Head of caudate nucleus (tissue), 42 donors: ENCODE measurements around the gene ZFYVE19.
A peak's percentile ranks its signal among the peaks of the same experiment; 100 is the strongest.

ENCODE experiments used
- DNase-seq, 42 donors: peaks; one replicate each; pipeline versions ENCODE4 v3.0.0 to v3.0.0-alpha.2; 2020 to 2021; ENCODE audit warnings: mixed read lengths in 7 of 42
- intact Hi-C: fragments of 100-400 bp; cut with DNase I; formaldehyde crosslinking; loops from one replicate; pipeline ENCODE4 v1.15.0; 2022

The ZFYVE19 gene, protein sequence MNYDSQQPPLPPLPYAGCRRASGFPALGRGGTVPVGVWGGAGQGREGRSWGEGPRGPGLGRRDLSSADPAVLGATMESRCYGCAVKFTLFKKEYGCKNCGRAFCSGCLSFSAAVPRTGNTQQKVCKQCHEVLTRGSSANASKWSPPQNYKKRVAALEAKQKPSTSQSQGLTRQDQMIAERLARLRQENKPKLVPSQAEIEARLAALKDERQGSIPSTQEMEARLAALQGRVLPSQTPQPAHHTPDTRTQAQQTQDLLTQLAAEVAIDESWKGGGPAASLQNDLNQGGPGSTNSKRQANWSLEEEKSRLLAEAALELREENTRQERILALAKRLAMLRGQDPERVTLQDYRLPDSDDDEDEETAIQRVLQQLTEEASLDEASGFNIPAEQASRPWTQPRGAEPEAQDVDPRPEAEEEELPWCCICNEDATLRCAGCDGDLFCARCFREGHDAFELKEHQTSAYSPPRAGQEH

DNA sequence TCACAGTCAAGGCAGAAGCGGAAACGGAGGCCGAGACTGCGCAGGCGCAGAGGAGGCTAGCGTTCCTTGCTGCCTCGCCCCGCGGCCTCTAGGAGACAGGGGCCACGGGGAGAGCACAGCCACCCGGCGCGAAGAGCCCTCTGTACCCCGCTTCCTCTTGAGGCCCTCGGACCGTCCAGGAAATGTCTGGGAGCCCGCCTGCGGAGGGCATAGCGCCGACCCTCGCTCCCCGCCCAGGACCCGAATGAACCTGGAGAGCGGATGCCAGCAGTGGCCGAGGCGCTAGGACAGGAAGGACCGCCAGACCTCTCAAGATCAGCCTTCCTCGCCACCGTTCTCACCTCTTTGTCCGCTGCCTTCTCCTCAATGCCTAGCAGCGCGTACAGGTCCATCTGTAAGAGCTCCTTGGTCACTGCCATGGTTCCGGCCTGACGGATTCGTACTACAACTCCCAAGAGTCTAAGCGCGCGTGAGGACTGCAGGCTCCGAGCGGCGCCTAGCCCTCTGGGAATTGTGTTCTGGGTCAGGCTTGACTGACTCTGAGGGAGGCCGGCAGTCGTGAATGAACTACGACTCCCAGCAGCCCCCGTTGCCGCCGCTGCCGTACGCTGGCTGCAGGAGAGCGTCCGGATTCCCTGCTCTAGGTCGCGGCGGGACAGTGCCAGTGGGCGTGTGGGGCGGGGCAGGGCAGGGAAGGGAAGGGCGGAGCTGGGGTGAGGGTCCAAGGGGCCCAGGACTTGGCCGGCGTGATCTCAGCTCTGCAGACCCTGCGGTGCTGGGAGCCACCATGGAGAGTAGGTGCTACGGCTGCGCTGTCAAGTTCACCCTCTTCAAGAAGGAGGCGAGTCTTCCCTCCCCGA, at the start of gene ZFYVE19, which contains the start of gene DNAJC17:
ZFYVE19 (plus strand) TSS at position 62 of the 860 bp plus-strand sequence; CDS start at position 563, 501 bp downstream.
DNAJC17 (minus strand) TSS at position 446 of the 860 bp plus-strand sequence; CDS start at position 419, 27 bp downstream.
- intact Hi-C loops = loop anchor here (1.0 to 10.0 kb wide), 3 partner anchors 52 to 240 kb away; partner anchors contain the start of genes CCDC32, RMDN3, RPUSD2 and VPS18

DNA sequence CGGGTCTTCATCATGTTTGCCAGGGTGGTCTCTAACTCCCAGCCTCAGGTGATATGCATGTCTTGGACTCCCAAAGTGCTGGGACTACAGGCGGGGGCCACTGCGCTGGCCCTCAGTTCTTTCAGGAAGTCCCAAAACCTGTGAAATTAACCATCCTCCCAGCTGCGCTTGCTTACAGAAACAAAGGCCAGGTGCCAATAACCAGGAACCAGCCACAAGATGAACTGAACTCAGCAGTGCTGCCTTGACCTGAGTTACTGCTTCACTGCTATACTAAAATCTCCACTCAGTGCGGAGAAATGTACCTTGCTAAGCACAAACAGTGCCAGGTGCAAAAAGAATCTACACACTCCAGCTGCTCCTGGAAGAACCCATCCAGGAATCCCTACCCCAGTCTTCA, 46.9 kb upstream of the ZFYVE19 start:
- DNase-seq = no peak
- intact Hi-C loops = loop anchor here (10.0 kb wide), 2 partner anchors 135 to 195 kb away; partner anchors contain the start of genes CCDC32, RPUSD2 and VPS18

More for the DNA sequence above, at the start of gene ZFYVE19, which contains the start of gene DNAJC17:
- peak; percentile 94 to 100 (median 98) for DNase-seq

- peak in 26 of 42 donors; percentile 25 to 72 (median 48) for DNase-seq
These were observed 43.7 kb upstream of the ZFYVE19 start for GRCh38 chr15:40762919-40763800.

DNA sequence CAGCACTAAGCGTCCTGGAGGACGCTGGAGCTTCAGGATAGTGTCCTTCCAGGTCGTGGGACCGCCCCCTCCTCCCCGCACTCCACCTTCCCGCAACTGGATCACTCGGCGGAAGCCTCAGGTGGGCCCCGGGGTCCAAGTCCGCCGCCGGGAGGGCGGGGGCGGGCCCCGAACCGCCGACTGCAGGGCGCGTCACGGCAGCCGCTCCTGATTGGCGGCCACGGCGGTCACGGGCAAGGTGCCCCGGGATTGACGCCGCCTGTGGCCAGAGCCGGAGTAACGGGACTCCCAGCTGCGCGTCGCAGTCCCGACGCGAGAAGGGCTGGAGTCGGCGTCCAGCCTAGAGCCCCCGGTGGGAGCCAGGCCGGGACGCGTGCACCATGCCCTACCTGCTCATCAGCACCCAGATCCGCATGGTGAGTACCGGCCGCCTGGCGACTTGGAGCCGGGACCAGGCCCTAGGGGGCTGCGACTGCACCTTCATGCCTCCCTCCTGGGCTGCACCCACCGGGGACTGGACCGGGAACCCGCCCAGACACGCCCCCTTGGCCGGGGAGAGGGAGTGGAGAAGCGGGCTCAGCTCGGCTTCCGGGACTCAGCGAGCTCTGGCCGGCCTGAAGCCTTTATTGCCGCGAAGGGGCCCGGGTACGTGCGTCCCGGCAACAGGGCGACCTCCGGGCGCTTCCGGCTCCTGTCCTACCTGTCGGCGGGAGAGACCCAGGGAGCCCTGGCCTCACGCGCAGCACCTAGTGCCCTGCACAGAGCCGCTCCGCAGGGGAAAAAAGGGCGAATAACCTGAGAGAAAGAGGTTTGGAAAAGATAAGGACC, 42.9 kb upstream of the ZFYVE19 start, which contains the start of gene GCHFR:
GCHFR (plus strand) TSS at position 268 of the 828 bp plus-strand sequence; CDS start at position 381, 113 bp downstream.
- intact Hi-C loops = no loop called here
- peak in 39 of 42 donors; percentile 24 to 80 (median 59) for DNase-seq

More at GRCh38 chr15:40762919-40763800, 43.7 kb upstream of the ZFYVE19 start:
- intact Hi-C loops = no loop called here

DNA sequence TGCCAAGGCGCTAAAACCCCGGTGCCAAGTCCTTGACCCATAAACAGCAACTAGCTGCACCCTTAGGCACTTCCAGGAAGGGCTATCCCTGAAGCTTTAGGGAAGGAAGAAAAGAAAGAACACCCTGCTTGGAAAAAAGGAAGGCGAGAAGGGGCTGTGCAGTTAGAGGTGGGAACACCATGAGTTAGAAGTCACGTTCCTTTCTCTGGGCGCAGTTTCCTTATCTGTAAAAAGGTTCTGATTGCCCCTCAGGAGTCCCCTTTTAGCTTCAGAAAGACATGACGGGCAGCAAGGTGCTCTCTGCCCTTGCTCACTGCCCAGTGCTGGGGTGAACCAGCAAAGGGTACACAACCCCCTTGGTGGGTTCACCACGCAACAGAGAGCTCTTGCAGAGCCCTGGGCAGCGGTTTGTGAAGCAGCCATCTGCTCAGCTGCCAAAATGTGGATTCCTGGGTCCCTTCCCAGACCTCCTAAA, 42.2 kb upstream of the ZFYVE19 start:
- DNase-seq = no peak
- intact Hi-C loops = no loop called here

- intact Hi-C loops = no loop called here
- peak in 1 of 42 donors; percentile 12 for DNase-seq
These were observed 40.6 kb upstream of the ZFYVE19 start for GRCh38 chr15:40766194-40766815.

- intact Hi-C loops = no loop called here
- DNase-seq = no peak
These were observed 39.7 kb upstream of the ZFYVE19 start for GRCh38 chr15:40766906-40767837.

GRCh38 chr15:40767838-40768500, 38.9 kb upstream of the ZFYVE19 start:
- intact Hi-C loops = no loop called here
- no peak for DNase-seq

DNA sequence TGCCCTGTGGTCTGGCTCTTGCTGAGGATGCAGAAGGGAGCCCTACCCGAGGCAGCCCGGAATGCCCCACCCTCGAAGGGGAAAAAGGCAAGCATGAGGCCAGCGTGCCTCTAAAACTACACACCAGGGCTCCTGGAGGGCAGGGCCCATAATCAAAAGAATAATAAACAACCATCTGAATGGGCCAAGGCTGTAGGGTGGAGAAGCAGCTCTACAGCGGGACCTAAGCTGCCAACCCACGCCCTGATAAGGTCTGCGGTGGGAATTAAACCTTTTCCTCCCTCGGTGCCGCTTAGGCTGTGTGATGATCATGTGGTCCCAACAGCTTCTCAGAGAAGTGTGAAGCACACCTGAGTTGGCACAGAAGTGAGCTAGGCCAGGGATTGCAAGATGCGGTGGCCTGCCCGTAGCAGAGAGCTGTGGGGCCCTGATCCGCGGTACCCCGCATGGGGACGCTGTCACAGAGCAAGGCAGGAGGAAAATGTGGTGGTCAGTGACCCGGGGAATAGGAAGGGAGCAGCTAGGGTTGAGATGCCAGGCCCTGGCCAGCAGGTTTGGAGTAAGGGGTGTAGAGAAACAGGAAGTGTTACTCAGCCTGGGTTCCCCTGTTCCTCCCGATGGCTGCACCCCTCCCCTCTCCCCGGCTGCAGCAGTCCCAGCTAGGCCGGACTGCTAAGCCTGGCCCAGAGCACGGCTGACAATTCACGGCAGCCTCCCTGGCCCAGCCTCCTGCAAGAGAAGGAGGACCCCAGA, 38.2 kb upstream of the ZFYVE19 start:
- intact Hi-C loops = no loop called here

DNA sequence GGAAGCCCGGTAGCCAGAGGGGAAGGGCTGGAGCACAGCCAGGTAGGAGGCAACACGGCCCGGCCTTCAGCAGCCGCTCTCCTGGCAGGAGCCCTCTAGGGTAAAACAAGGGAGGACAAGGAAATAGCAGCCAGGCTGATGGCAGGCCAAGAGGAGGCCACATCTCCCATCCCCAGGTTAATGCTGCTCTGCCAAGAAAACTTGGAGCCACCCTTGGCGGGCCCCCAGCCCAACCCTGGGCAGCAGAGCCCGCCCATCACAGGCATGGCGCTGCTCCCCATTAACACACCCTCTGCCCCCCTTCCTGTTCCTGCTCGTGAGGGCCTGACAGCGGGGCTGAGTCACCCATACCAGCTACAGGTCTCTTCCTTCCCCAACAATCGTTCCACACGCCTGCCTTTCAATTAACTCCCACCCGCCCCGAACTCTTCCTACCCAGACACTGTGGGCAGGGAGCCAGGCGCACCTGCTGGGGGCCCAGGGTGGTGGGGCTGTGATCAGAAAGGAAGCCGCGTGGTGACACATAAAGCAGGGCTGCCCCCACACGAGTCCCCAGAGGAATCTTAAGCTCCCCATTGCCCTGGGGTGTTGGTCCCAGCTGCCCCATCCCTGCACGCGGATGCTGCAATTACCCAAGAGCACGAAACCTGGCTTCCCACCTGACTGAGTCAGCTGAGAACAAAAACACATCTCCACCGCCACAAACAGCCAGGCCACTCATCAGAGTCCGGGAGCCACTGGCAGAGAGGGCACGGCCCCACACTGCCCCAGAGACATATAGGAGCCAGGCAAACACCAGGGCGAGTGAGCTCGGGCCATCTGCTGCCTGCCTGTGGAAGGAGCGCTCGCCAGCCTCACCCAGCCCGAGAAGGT, 37.4 kb upstream of the ZFYVE19 start, which contains the start of gene C15orf62:
C15orf62 (plus strand) TSS at position 707 of the 873 bp plus-strand sequence. CDS start 516 bp downstream, outside the sequence.
- intact Hi-C loops = no loop called here
- DNase-seq = peak in 41 of 42 donors; percentile 40 to 92 (median 73)

More for the DNA sequence above, 38.2 kb upstream of the ZFYVE19 start:
- no peak for DNase-seq

DNA sequence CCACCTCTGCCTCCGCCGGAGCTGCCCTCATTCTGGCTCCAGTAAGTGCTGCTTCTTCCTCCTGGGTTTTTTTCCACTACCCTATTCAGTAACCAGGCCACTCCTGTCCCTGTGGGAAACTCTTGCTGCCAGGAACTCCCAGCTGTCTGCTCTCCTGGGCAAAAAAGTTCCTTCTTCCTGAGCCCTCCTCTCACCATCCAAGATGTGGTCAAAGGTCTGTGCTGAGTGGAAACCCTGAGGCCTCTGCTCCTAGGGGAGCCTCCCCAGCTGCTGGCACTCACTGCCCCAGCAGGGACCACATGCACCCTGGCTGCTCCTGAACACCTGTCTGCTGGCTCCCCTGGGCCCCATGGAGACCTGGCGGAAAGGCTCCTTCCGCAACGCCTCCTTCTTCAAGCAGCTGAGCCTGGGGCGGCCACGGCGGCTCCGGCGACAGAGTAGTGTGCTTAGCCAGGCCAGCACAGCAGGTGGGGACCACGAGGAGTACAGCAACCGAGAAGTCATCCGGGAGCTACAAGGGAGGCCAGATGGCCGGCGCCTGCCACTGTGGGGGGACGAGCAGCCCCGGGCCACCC, 36.7 kb upstream of the ZFYVE19 start:
- DNase-seq = no peak

GRCh38 chr15:40771242-40771641, 35.6 kb upstream of the ZFYVE19 start:
- intact Hi-C loops = no loop called here
- DNase-seq = peak in 1 of 42 donors; percentile 6

More for the DNA sequence above, 36.7 kb upstream of the ZFYVE19 start:
- intact Hi-C loops = no loop called here

- DNase-seq = peak in 2 of 42 donors; percentile 23 to 30
- intact Hi-C loops = no loop called here
These were observed 34.9 kb upstream of the ZFYVE19 start for GRCh38 chr15:40772014-40772413.
